LNCaP clone FGC (cell line): ENCODE measurements around the gene CA5A.
"Not testable (repeated sequence)": the region's sequence is repeated elsewhere in the genome, so short reads cannot be mapped to it uniquely, and the experiment has no call there.

Experiments used
- DNase-seq: peaks from one replicate; pipeline ENCODE4 v3.0.0-alpha.2; 2011; ENCODE audit warnings: low read depth
- H3K4me3 ChIP-seq: 2 replicates; pipeline ENCODE4 v1.5.1; 2011; ENCODE audit warnings: mild to moderate bottlenecking, low read depth, low read length, control low read depth
- TF ChIP-seq, protein P1 (sequence below): IDR thresholded peaks from 2 replicates; pipeline ENCODE4 v1.5.1; 2012; ENCODE audit warnings: mild to moderate bottlenecking; ENCODE audit not compliant: control insufficient read depth, insufficient read depth; ENCODE audit errors: extremely low read depth

Gene CA5A

DNA sequence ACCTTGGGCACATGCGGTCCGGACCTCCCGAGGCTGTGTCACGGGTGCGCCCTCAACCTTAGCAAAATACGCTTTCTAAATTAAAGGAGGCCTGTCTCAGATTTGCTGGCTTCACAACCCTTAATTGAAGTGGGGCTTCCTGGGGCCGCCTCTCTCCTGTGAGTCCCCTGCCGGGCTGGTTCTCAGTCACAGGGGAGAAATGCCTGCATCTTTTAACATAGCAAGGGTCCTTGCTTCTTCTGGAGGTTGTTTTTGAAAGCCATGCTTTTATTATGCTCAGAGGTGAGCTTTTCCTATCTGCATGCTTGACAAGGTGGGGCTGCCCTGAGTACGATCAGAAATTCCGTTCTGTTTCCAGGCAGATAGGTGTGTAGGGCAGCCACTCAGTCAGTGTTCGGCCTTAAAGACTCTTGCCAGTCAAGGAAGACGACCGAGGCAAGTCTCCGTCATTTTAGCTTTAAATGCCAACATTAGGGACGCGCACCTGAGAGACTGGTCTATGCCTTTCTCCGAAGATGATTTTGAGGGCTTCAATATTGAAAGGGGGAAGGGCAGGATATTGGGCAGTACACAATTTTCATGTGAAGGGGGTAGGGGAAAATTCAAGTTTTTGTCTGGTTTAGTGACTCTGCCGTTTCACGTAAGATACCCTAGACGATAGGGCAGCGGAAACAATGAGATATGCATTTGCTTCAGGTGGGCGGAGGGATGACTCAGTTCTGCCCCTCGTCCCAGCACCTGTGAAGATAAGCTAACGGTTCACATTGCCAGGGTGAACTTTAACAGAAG is 61.5 kb downstream of the CA5A start:
- no peak overlapping the region for H3K4me3 ChIP-seq
- TF ChIP-seq, protein P1, sequence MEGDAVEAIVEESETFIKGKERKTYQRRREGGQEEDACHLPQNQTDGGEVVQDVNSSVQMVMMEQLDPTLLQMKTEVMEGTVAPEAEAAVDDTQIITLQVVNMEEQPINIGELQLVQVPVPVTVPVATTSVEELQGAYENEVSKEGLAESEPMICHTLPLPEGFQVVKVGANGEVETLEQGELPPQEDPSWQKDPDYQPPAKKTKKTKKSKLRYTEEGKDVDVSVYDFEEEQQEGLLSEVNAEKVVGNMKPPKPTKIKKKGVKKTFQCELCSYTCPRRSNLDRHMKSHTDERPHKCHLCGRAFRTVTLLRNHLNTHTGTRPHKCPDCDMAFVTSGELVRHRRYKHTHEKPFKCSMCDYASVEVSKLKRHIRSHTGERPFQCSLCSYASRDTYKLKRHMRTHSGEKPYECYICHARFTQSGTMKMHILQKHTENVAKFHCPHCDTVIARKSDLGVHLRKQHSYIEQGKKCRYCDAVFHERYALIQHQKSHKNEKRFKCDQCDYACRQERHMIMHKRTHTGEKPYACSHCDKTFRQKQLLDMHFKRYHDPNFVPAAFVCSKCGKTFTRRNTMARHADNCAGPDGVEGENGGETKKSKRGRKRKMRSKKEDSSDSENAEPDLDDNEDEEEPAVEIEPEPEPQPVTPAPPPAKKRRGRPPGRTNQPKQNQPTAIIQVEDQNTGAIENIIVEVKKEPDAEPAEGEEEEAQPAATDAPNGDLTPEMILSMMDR, result no peak
- DNase-seq, result no peak

DNA sequence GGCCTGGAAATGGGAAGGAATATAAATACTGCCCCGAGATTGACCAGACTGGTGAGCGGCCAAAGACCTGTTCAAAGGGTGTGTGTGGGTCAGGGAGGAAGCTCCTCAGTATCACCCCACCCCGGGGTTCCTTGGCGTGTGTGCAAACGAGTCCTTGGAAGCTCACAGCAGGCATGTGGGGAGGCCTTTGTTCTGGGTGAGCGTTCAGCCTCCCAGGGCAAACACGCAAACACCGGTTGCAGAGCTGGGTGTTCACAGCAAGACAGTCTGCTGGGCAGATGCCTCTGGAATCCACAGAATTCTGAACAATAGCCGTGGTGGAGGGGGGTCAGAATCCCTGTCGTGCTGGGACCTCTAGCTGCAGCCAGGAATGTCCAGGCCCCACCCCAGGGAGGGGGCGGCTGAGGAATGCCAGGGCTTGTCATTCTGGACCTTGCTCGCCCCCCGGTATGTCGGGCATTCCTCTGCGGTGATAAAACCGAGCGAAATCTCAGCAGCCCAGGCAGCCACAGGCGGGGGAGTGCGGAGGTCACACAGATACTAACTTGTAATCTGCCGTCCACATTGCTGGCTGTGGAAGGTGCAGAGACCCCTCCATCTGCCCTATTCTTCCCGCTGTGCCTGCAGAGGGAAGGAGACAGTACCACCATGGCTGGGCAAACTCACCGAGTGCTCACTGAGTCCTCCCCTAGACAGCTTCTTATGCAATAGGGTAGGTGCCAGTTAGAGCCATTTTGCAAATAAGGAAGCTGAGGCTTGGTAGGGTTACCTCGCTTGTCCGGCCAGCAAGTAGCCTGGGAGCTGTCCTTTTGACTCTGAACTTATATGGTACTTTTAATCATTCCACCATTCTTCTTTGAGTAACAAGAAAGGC is 65.7 kb downstream of the CA5A start:
- H3K4me3 ChIP-seq, DNase-seq: not testable (repeated sequence)

DNA sequence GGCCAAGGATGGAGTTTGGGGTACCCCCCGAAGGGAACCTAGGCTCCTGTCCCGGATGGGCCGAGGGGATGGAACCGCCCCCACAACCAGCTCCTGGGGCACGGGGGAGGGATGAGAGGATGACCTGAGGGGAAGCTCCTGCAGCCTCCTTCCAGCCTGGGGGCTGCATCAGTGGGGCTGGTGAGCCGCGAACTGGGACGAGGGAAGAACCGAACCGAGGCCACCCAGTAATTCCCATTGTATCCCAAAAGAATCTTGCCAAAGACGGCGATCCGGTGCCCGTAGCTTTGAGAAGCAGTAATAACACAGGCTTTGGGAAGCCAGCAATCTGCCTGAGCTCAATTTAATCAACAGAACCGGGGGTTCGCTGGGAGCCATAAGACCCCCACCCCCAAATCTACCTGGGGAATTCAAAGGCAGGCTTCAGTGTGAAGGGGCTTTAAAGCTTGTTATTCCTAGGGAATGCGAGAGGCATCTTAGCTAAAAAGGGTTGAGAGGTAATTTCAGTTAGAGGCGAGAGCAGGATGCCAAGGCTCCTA is 66.4 kb downstream of the CA5A start:
- H3K4me3 ChIP-seq, DNase-seq: not testable (repeated sequence)

DNA sequence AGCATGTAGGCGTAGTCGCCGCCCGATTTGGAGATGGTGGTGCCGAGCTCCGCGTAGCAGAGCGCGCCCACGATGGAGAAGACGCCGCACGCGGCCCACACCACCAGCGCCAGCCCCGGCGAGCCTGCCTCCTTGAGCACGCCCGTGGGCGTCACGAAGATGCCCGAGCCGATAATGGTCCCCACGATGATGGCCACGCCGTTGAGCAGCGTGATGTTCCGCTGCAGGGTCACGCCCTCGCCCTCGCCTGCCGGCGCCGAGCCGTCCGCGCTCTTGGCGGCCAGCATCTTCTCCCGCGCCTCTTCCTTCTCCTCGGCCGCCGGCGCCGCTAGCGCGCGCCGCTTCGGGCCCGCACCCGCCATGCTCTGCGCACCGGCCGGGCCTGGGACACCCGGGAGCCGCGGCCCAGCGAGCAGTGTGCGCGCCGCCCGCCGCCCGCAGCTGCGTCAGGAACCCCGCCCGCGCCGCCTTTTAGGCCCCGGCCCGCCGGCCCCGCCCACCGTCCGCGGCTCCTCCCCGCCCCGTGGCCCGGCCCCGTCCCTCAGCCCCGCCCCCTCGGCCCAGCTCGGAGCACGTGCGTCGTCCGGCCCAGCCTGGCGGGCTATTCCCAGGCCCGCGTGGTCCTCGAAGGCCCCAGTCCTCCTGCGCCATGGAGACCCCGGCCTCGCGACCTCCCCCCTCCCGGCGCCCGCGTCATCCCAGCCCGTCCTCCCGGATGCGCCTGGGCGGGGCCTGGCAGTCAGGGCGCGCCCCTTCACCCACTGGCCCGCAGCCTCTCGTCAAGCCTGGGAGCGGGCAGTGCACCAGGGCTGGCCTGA is 67.1 kb downstream of the CA5A start, which contains the start of gene SLC7A5:
TSS of gene SLC7A5 (minus strand) at position 447 of the 818 bp plus-strand sequence. CDS start at position 362, 85 bp downstream.
- not testable (repeated sequence) for DNase-seq, H3K4me3 ChIP-seq

DNA sequence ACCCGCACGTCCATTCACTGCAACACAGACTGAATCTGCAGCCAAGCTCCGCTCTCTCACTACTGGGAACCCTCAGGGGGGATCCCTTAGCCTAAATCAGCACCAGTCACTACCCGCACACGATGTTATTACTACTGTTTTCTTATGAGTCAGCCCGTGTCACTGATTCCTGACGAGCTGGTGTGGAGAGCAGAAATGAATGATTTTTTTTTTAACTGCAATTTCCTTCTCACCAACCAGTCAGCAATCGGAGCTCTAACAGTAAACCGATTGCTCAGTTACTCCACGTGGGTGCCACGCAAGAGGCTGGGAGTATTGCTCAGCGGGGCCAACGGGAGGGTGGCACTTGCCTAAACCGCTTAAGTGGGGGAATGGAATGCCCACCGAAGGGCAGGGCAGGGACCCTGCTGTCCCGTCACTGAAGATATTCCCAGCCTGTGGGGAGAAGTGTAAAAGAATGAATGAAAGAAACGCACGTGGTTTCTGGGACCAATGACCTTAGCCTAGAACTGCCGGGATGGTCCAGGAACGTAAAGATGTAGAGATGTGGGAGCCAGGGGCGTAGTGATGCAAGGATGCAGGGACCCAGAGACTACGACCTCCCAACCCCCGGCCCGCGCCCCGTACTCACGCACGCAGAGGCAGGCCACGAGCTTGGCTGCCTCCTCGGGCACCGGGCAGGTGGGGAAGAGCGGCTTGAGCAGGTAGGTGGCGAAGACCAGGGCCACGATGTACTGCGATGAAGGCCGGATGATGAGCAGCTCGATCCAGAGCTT is 67.9 kb downstream of the CA5A start:
- DNase-seq, H3K4me3 ChIP-seq: not testable (repeated sequence)

DNA sequence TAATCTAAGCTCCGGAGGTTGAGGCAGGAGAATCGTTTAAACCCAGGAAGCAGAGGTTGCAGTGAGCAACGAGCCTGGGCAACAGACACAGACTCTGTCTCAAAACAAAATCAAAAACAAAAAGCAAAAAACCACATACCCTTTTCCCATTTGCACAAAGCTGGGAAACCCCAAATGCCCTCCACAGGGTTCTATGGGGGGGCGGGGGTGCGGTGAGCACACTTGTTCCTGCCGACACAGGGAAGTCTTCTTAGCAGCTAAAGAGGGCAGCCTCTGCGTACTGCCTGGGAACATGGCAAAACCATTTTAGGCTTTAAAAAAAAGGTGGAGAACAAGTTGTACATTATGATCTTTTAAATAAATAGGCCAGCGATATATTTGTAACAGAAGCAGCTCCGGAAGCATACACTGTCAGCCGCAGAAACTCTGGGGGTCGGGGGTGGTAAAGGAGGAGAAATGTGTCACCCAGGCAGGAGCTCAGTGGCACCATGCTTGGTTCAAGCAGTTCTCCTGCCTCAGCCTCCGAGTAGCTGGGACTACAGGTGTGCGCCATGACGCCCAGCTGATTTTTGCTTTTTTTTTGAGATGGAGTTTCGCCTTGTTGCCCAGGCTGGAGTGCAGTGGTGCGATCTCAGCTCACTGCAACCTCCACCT is 70.3 kb downstream of the CA5A start:
- DNase-seq, result not testable (repeated sequence)

DNA sequence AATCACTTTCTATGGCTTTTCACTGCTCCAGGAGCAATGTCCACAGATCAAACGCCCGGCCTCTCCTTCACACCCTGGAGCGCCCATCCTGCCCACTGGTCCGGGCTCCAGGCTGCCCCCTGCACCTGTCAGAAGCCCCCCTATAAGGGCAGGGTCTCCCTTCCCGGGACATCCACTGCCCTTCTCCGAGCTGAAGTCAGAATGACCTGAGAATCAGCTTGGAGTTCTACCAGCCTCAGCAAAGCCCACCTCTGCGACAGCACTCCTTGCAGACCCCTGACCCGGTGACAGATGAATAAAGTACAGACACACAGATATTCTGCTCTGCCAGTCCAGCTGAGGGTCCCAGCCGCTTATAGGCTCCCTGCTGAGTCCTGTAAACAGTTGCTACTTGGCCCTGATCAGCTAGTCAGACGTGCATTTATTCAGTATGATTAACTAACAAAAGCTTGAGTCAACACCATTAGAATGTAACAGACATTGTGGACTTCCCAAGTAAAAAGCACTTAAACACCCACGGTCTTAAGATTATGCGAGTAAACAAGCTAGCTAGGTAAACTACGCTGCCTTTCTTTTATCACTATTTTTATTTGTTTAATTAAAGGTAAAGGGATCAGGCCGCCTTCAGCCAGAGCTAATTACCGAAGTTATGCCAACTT is 71.9 kb downstream of the CA5A start:
- TF ChIP-seq, protein P1, result no peak
- H3K4me3 ChIP-seq, result no peak overlapping the region
- peak; percentile 85 for DNase-seq

More for the DNA sequence above, 70.3 kb downstream of the CA5A start:
- H3K4me3 ChIP-seq, result not testable (repeated sequence)

DNA sequence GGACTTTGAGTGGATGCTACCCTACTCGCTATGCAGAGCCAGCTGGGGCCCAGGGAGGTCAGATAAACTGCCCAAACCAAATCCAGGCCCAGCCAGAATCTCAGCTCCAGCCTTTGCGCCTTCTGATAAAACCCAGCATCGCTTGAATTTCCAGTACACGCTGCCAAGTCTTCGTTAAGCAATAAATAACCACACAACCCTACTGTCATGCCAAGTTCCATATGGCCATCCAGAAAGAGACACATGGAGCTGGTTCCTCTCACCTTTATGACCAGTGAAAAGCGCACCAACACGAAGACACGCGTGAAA is 73.0 kb downstream of the CA5A start:
- DNase-seq, H3K4me3 ChIP-seq: not testable (repeated sequence)

DNA sequence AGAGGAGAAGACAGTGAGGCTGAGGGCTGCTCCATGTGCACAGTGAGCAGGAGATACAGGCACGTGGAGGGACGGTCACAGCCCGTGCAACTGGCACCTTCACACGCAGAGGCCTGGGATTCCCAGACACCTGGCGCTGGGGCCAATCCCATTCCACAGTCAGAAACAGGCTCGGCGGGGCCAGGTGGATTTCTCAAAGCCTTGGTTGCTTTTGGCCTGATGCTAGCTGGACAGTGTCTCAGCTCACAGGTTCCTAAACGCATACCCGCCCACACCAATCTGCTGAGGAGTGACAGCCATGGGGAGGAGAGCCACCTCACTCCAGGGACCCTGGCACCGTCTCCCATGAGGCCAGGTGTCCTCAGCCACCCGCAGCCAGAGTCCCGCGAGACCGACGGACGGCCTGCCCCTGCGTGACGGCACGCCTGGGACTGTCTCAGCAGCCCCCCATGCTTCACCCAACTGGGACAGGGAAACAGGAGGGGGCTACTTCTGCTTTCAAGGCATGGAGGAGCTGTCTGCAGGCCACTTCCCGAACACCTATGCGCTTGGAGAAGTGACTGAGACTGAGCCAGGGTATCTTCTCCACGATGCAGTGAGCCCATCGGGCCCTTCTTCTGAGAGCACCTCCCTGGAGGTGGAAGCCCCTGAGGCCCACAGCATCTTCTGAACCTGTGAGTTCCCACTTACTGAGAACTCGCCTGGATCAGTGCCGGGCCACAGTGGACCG is 73.6 kb downstream of the CA5A start:
- H3K4me3 ChIP-seq, DNase-seq: not testable (repeated sequence)

DNA sequence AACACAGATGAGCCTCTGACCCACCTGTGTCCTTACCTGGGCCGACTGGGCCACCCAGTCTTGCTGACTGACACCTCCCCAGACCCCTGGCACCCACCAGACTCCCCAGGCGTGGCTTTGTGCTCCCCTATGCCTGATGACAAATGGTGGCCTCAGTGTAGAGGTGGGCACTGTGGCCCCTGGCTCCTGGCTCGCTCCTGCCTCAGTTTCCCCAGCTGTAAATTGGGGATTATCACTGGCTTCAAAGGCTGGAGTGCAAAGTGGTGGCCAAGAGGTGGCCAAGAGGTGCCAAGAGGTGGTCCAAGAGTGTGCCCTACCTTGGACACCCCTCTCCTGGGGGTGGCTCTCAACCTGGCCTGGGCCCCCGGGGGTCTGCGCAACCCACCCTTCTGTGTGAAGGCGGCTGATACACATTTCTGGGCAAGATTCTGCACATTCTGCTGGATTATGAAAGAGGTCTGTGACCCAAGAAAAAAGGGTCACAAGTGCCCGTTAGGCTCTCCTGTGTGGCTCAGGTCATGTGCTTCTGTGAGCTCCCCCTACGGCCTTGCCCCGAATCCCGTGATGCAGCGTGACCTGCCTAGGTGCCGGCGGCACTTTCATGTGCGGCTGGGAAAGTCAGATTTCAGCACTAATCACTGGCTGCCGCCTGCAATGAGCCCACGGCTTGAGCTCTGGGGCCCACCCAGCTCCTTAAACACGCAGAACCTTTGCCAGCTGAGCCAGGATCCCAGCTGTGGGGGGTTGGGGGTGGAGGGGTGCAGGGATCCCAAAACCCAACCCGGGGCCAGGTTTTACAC is 74.8 kb downstream of the CA5A start:
- DNase-seq, H3K4me3 ChIP-seq: not testable (repeated sequence)
